Tibial nerve (tissue), 4 donors: ENCODE results near the gene DENND2C. TPM values are rescaled to one million over a fixed set of nuclear protein-coding genes. Genes with fewer than 3 reads are reported as not detected.
A peak's percentile ranks its signal among the peaks of the same experiment; 100 is the strongest.
"Not testable (repeated sequence)": the region's sequence is repeated elsewhere in the genome, so short reads cannot be mapped to it uniquely, and the experiment has no call there.

Experiments
- DNase-seq, 2 donors: peaks; one replicate each; pipeline ENCODE4 v3.0.0-alpha.2; 2019; ENCODE audit warnings: low spot score in 2 of 2
- H3K27ac ChIP-seq, 4 donors: fragments of 200-600 bp; sonication (generic) in 3 of 4; one replicate each; pipeline ENCODE4 v1.5.1; 2017 to 2019; ENCODE audit warnings: mild to moderate bottlenecking in 1 of 4
- H3K27me3 ChIP-seq, 2 donors: fragments of 200-600 bp; sonication (generic) in 1 of 2; one replicate each; pipeline versions ENCODE4 v1.5.1 to v1.6.0; 2017 to 2019
- H3K36me3 ChIP-seq, 3 donors: fragments of 200-600 bp; sonication (generic); one replicate each; pipeline ENCODE4 v1.5.1; 2018 to 2019
- H3K4me1 ChIP-seq, 4 donors: fragments of 200-600 bp; sonication (generic) in 3 of 4; one replicate each; pipeline ENCODE4 v1.5.1; 2017 to 2019
- H3K4me3 ChIP-seq, 4 donors: fragments of 200-600 bp; sonication (generic) in 3 of 4; one replicate each; pipeline ENCODE4 v1.5.1; 2017 to 2019; ENCODE audit warnings: mild to moderate bottlenecking in 1 of 4, moderate library complexity in 1 of 4
- H3K9me3 ChIP-seq, 4 donors: fragments of 200-600 bp; sonication (generic) in 3 of 4; one replicate each; pipeline ENCODE4 v1.5.1; 2017 to 2019
- EP300 ChIP-seq, 2 donors: sonication (generic); formaldehyde crosslinking; IDR thresholded peaks; one replicate each; pipeline ENCODE4 v1.6.1; 2017; ENCODE audit warnings: antibody characterized with exemption in 2 of 2, mild to moderate bottlenecking in 1 of 2
- POLR2A ChIP-seq, 2 donors: fragments of 450-650 bp; IDR thresholded peaks; one replicate each; pipeline ENCODE4 v1.6.1; 2017; ENCODE audit warnings: antibody characterized with exemption in 2 of 2, mild to moderate bottlenecking in 2 of 2, moderate library complexity in 2 of 2
- WGBS, 2 donors: methylation state at CpG; one replicate each; pipeline ENCODE4 v1.1.5; 2018; 5-methylcytosine and 5-hydroxymethylcytosine counted together
- total RNA-seq, 4 donors: library from RNA; depleted of rRNA; stranded (reverse); fragments of >200 nt; gene quantifications; one replicate each; pipeline ENCODE4 v1.1.0, GENCODE V29; 2016
- TF ChIP-seq, protein P1 (sequence below), 5 experiments: fragments of 200-600 bp in 3 of 5; fragments of 450-650 bp in 2 of 5; sonication (generic) in 3 of 5; IDR thresholded peaks; one replicate each; pipeline ENCODE4 v1.5.1; 2016 to 2019; ENCODE audit warnings: antibody characterized with exemption in 5 of 5, mild to moderate bottlenecking in 3 of 5, moderate library complexity in 2 of 5

The DENND2C gene
- total RNA-seq, 4 donors from 2014 or later, result 2.4 to 4.5 (median 3.3) TPM

DNA sequence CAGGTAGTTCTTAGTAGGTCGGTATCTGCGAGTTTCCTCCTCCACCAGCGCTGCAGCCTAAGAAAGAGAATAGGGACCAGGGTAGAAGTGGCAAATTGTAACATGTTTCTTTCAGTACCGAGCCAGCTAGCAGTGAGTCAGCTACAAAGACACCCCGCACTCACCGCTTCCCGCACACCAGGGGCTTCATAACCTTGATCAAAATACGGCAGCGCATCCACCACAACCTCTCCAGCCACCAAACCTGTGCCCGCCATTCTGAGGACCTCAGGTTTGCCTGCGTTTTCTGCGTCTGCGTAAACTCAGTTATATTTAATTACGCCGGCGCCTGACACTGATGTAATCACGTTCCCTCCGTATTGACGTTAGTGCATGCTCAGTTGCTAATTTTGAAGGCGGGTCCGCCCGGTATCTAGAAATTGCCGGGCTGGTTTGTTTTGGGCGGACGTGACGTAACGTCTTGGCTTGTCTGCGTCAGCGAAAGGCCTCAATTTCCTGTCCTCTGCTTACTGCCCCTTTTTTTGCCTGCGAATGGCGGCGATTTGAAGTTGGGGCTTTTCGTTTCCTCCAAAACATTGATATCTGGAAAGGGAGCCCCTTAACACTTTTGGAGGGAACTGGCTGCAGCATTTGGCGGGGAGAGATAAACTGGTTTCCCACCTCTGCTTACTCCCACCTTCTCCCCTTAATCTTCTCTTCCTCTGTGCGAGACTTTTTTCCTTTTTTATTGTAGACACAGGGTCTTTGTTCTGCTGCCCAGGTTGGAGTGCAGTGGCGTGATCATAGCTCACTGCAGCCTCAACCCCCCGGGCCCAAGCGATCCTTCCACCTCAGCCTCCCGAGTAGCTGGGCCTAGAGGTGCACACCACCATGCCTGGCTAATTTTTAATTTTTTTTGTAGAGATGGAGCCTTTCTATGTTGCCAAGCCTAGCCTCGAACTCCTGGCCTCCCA lies 88.2 kb downstream of the DENND2C start, which contains the start of gene BCAS2:
BCAS2 (minus strand) TSS at position 281 of the 953 bp plus-strand sequence; CDS start at position 257, 24 bp downstream.
- Histone ChIP-seq H3K27ac (peak within 1 kb of the TSS; percentile 87 to 97 (median 92)), H3K4me1 (peaks cover 0 to 51% (median 15%) of the 10 kb centered on the region in 4 donors), H3K27me3 (no peaks in the 10 kb centered on the region), H3K9me3 (no peaks in the 10 kb centered on the region), H3K4me3 (peak within 1 kb of the TSS; percentile 48 to 78 (median 62)), H3K36me3 (peaks cover 0 to 29% (median 0%) of the 10 kb centered on the region in 3 donors)
- TF ChIP-seq POLR2A (IDR thresholded peaks at IDR 0.05) (peak; percentile 82 to 95), EP300 (IDR thresholded peaks at IDR 0.05) (peak; percentile 99 to 100)
- TF ChIP-seq, protein P1, sequence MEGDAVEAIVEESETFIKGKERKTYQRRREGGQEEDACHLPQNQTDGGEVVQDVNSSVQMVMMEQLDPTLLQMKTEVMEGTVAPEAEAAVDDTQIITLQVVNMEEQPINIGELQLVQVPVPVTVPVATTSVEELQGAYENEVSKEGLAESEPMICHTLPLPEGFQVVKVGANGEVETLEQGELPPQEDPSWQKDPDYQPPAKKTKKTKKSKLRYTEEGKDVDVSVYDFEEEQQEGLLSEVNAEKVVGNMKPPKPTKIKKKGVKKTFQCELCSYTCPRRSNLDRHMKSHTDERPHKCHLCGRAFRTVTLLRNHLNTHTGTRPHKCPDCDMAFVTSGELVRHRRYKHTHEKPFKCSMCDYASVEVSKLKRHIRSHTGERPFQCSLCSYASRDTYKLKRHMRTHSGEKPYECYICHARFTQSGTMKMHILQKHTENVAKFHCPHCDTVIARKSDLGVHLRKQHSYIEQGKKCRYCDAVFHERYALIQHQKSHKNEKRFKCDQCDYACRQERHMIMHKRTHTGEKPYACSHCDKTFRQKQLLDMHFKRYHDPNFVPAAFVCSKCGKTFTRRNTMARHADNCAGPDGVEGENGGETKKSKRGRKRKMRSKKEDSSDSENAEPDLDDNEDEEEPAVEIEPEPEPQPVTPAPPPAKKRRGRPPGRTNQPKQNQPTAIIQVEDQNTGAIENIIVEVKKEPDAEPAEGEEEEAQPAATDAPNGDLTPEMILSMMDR (IDR thresholded peaks at IDR 0.05), result peak in 1 of 5 experiments; percentile 29
- DNase-seq, result peak; percentile 95 to 99
- WGBS, 2 donors, result 4 to 6% methylated on average over 40 of the region's 40 CpGs

DNA sequence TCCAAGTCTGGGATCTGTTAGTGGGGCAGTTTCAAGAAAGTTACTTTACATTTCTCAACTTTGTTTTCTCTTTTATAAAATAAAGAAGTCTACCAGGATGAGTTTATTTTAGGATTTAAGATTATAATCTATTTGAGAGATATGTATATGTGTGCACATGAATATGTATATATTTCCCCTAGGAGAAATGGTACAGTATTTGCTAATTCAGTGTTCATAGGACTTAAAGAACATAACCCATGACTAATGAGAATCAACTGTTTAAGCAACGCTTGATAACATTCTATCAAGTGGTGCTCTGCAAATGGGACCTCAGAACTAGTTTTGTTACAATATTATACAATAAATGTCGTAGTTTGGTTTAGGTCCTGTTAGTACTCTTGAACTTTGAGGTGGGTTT lies 95.5 kb downstream of the DENND2C start:
- Histone ChIP-seq H3K27me3 (no peaks in the 10 kb centered on the region), H3K4me1 (peaks cover 0 to 18% (median 0%) of the 10 kb centered on the region in 4 donors), H3K27ac (no peak overlapping the region), H3K4me3 (no peak overlapping the region), H3K36me3 (peaks cover 0 to 97% (median 11%) of the 10 kb centered on the region in 3 donors), H3K9me3 (no peaks in the 10 kb centered on the region)
- TF ChIP-seq EP300 (IDR thresholded peaks at IDR 0.05), result no peak
- TF ChIP-seq, protein P1 (IDR thresholded peaks at IDR 0.05), result no peak
- no peak for TF ChIP-seq POLR2A (IDR thresholded peaks at IDR 0.05)
- 91 to 97% methylated on average over 2 of the region's 2 CpGs for WGBS, 2 donors
- no peak for DNase-seq

DNA sequence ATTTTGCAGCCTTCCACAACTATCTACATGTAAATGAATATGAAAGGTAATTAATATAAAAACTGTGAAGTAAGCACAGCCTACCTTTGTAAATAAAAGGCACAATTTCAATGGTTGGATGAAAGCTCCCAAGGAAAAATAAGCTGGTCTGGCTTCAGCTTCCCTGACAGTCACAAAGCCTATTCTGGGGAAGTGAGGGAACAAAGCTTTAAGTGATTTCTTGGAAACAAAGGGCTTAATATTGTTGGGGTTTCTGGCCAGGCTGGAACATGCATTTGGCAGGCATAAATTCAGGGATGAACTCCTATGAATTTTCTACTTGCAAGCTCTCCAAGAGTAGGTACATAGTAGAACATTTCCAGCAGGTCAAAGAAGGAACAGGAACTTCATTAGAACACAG lies 105.7 kb downstream of the DENND2C start:
- Histone ChIP-seq H3K27me3 (no peaks in the 10 kb centered on the region), H3K4me1 (no peaks in the 10 kb centered on the region), H3K27ac (no peak overlapping the region), H3K36me3 (peaks cover 0 to 47% (median 10%) of the 10 kb centered on the region in 3 donors), H3K9me3 (no peaks in the 10 kb centered on the region), H3K4me3 (no peak overlapping the region)
- TF ChIP-seq, protein P1 (IDR thresholded peaks at IDR 0.05), result no peak
- no peak for TF ChIP-seq EP300 (IDR thresholded peaks at IDR 0.05)
- DNase-seq, result no peak

DNA sequence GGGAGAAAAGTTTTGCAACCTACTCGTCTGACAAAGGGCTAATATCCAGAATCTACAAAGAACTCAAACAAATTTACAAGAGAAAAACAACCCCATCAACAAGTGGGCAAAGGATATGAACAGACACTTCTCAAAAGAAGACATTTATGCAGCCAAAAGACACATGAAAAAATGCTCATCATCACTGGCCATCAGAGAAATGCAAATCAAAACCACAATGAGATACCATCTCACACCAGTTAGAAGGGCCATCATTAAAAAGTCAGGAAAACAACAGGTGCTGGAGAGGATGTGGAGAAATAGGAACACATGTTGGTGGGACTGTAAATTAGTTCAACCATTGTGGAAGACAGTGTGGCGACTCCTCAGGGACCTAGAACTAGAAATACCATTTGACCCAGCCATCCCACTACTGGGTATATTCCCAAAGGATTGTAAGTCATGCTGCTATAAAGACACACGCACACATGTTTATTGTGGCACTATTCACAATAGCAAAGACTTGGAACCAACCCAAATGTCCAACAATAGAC lies 106.8 kb downstream of the DENND2C start:
- H3K4me1 ChIP-seq, H3K4me3 ChIP-seq, DNase-seq, H3K9me3 ChIP-seq, H3K27ac ChIP-seq, H3K27me3 ChIP-seq: not testable (repeated sequence)
- H3K36me3 ChIP-seq, result peaks cover 0 to 37% (median 10%) of the 10 kb centered on the region in 3 donors
- WGBS, 2 donors, result 73 to 81% methylated on average over 3 of the region's 3 CpGs

DNA sequence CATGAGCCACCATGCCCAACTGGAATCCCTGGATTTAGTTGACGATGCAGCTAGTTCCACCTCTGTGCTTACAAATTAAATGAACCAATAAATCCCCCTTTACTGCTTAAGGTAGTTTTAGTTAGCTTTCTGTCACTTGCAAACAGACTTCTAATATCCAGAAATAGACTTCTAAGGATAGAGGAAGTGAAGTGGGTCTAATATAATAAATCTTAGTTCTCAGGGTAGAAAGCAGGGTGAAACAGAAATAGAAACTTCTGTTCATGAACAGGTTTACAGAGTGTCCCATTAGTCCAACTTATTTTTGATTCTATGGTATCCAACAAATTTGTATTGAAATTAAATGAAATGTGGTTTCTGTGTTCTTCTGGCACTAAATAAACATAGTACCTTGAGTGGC lies 108.5 kb downstream of the DENND2C start:
- H3K4me1 ChIP-seq, result no peaks in the 10 kb centered on the region
- H3K27ac ChIP-seq, result no peak overlapping the region
- H3K36me3 ChIP-seq, result peaks cover 0 to 19% (median 0%) of the 10 kb centered on the region in 3 donors
- H3K27me3 ChIP-seq, result no peaks in the 10 kb centered on the region
- DNase-seq, result no peak
- TF ChIP-seq, protein P1 (IDR thresholded peaks at IDR 0.05), result no peak
- no peak for TF ChIP-seq POLR2A (IDR thresholded peaks at IDR 0.05)
- no peak for TF ChIP-seq EP300 (IDR thresholded peaks at IDR 0.05)
- 63 to 80% methylated on average over 1 of the region's 1 CpG for WGBS, 2 donors
- H3K9me3 ChIP-seq, result no peaks in the 10 kb centered on the region
- no peak overlapping the region for H3K4me3 ChIP-seq
